Keratinocyte (primary cell): ENCODE data around the gene SH2D6. TPM values are rescaled to one million over a fixed set of nuclear protein-coding genes. Genes with fewer than 3 reads are reported as not detected.

Experiments
- DNase-seq: peaks from one replicate; pipeline ENCODE4 v3.0.0-alpha.2; 2011; ENCODE audit warnings: low read depth, missing footprints, low spot score
- FAIRE-seq: peaks from 2 replicates; lab custom pipeline; 2011; peaks lifted over from hg19 to GRCh38; lab: Jason Lieb, UNC
- H2AFZ ChIP-seq: 2 replicates; pipeline ENCODE4 v1.6.0; 2012; ENCODE audit warnings: low read length, control low read depth, inconsistent platforms; ENCODE audit not compliant: control insufficient read depth
- H3K27ac ChIP-seq: 2 replicates; pipeline ENCODE4 v1.5.1; 2011; ENCODE audit warnings: low read length; ENCODE audit not compliant: control insufficient read depth, insufficient read depth
- H3K27me3 ChIP-seq: 3 replicates; pipeline ENCODE4 v1.6.0; 2011; ENCODE audit warnings: low read length; ENCODE audit not compliant: control insufficient read depth, insufficient read depth; ENCODE audit errors: extremely low read depth
- H3K36me3 ChIP-seq, 2 experiments: 2 replicates in 1 of 2; 3 replicates in 1 of 2; pipeline ENCODE4 v1.5.1; 2011; ENCODE audit warnings: low read length in 2 of 2, mild to moderate bottlenecking in 1 of 2; ENCODE audit not compliant: control insufficient read depth in 2 of 2, insufficient read depth in 2 of 2; ENCODE audit errors: extremely low read depth in 1 of 2
- H3K4me1 ChIP-seq: 3 replicates; pipeline ENCODE4 v1.5.1; 2011; ENCODE audit warnings: low read length; ENCODE audit not compliant: control insufficient read depth, insufficient read depth; ENCODE audit errors: extremely low read depth
- H3K4me2 ChIP-seq: 3 replicates; pipeline ENCODE4 v1.6.0; 2011; ENCODE audit warnings: low read depth, low read length; ENCODE audit not compliant: control insufficient read depth, insufficient read depth; ENCODE audit errors: extremely low read depth
- H3K4me3 ChIP-seq, 3 experiments: fragments of 200-600 bp in 1 of 3; sonication (generic) in 1 of 3; 2 replicates in 2 of 3; 3 replicates in 1 of 3; pipeline ENCODE4 v1.5.1; 2011 to 2016; ENCODE audit warnings: low read length in 3 of 3, mild to moderate bottlenecking in 3 of 3, control low read depth in 2 of 3, inconsistent platforms in 1 of 3, low read depth in 1 of 3, mixed read lengths in 1 of 3, mixed run types in 1 of 3, moderate library complexity in 1 of 3; ENCODE audit not compliant: control insufficient read depth in 2 of 3, insufficient read depth in 2 of 3; ENCODE audit errors: extremely low read depth in 1 of 3
- H3K79me2 ChIP-seq: 2 replicates; pipeline ENCODE4 v1.6.0; 2012; ENCODE audit warnings: low read length; ENCODE audit not compliant: control insufficient read depth, insufficient read depth
- H3K9ac ChIP-seq: 3 replicates; pipeline ENCODE4 v1.6.0; 2011; ENCODE audit warnings: low read length; ENCODE audit not compliant: control insufficient read depth, insufficient read depth; ENCODE audit errors: extremely low read depth
- H3K9me1 ChIP-seq: 3 replicates; pipeline ENCODE4 v1.6.0; 2011; ENCODE audit warnings: low read length; ENCODE audit not compliant: control insufficient read depth, insufficient read depth; ENCODE audit errors: extremely low read depth
- H3K9me3 ChIP-seq: 2 replicates; pipeline ENCODE4 v1.5.1; 2012; ENCODE audit warnings: low read depth, low read length; ENCODE audit not compliant: control insufficient read depth
- H4K20me1 ChIP-seq: 3 replicates; pipeline ENCODE4 v1.6.0; 2011; ENCODE audit warnings: low read length; ENCODE audit not compliant: control insufficient read depth, insufficient read depth; ENCODE audit errors: extremely low read depth
- CTCF ChIP-seq, 3 experiments: IDR thresholded peaks in 1 of 3; conservative IDR thresholded peaks in 1 of 3; optimal IDR thresholded peaks in 1 of 3; 2 replicates in 2 of 3; 3 replicates in 1 of 3; pipeline versions ENCODE3 to v1.5.1; 2011; ENCODE audit warnings: low read length in 3 of 3, mild to moderate bottlenecking in 3 of 3, moderate library complexity in 2 of 3, control low read depth in 1 of 3, inconsistent platforms in 1 of 3; ENCODE audit not compliant: insufficient read depth in 2 of 3; ENCODE audit errors: extremely low read depth in 1 of 3
- EZH2 ChIP-seq: IDR thresholded peaks from one replicate; pipeline ENCODE4 v1.6.1; 2012; ENCODE audit warnings: inconsistent platforms, mild to moderate bottlenecking, low read length, moderate library complexity
- dilution Hi-C: fragments of 300-500 bp; cut with MboI; formaldehyde crosslinking; loops from one replicate; pipeline ENCODE4 v1.7.0; 2020; ENCODE audit warnings: low sequenced_read_pairs; ENCODE audit not compliant: extremely low pct_ligation_motif_present
- polyA plus RNA-seq, 5 experiments: library from polyadenylated mRNA; depleted of rRNA in 3 of 5; stranded (reverse) in 3 of 5; stranded (forward) in 1 of 5; unstranded in 1 of 5; fragments of >200 nt; gene quantifications; 1 replicate in 1 of 5; 2 replicates in 3 of 5; 3 replicates in 1 of 5; pipeline versions ENCODE4 v1.2.1 to v1.2.3, GENCODE V29; 2011 to 2012; ENCODE audit warnings: missing spikeins in 2 of 5, low read depth in 1 of 5, low replicate concordance in 1 of 5

SH2D6 gene
- polyA plus RNA-seq, 1 donor (not counting 4 experiments of a cell fraction or from before 2014, with no cell fraction given) = 0.10 TPM

GRCh38 chr2:85429213-85429923 is 10.9 kb downstream of the SH2D6 start:
- H3K9ac ChIP-seq = no peak overlapping the region
- H3K4me1 ChIP-seq = peaks cover 13% of the 10 kb centered on the region
- dilution Hi-C loops = no loop called here
- H3K9me1 ChIP-seq = no peaks in the 10 kb centered on the region
- TF ChIP-seq CTCF (optimal IDR thresholded peaks at IDR 0.05 in 1 of 3, IDR thresholded peaks at IDR 0.05 in 1 of 3, conservative IDR thresholded peaks at IDR 0.05 in 1 of 3; ENCODE audit: extremely low read depth in 1 of 3, insufficient read depth in 2 of 3, low read length in 3 of 3) (no peak), EZH2 (no peak)
- H3K4me2 ChIP-seq = no peak overlapping the region
- no peak overlapping the region for H3K27ac ChIP-seq
- DNase-seq = no peak
- H3K9me3 ChIP-seq = no peaks in the 10 kb centered on the region
- H3K36me3 ChIP-seq = no peaks in the 10 kb centered on the region
- no peak overlapping the region for H3K4me3 ChIP-seq
- H2AFZ ChIP-seq = no peak overlapping the region
- FAIRE-seq = no peak
- no peaks in the 10 kb centered on the region for H4K20me1 ChIP-seq
- no peaks in the 10 kb centered on the region for H3K27me3 ChIP-seq
- H3K79me2 ChIP-seq = no peaks in the 10 kb centered on the region

- no peaks in the 10 kb centered on the region for H3K9me3 ChIP-seq
- no peaks in the 10 kb centered on the region for H3K9me1 ChIP-seq
- TF ChIP-seq EZH2 (no peak), CTCF (optimal IDR thresholded peaks at IDR 0.05 in 1 of 3, IDR thresholded peaks at IDR 0.05 in 1 of 3, conservative IDR thresholded peaks at IDR 0.05 in 1 of 3; ENCODE audit: extremely low read depth in 1 of 3, insufficient read depth in 2 of 3, low read length in 3 of 3) (no peak)
- no peak overlapping the region for H2AFZ ChIP-seq
- H4K20me1 ChIP-seq = no peaks in the 10 kb centered on the region
- dilution Hi-C loops = no loop called here
- no peak for FAIRE-seq
- H3K4me1 ChIP-seq = peaks cover 14% of the 10 kb centered on the region
- H3K9ac ChIP-seq = no peak overlapping the region
- H3K79me2 ChIP-seq = no peaks in the 10 kb centered on the region
- H3K27ac ChIP-seq = no peak overlapping the region
- no peaks in the 10 kb centered on the region for H3K27me3 ChIP-seq
- no peak for DNase-seq
- H3K36me3 ChIP-seq = no peaks in the 10 kb centered on the region
- H3K4me3 ChIP-seq = no peak overlapping the region
- no peak overlapping the region for H3K4me2 ChIP-seq
Observed at GRCh38 chr2:85429924-85430289, 11.4 kb downstream of the SH2D6 start.
